HCT116 (cell line): Measurements from ENCODE around the gene PTX4.

Experiments used
- EGR1 ChIP-seq: IDR thresholded peaks from 2 replicates; pipeline ENCODE4 v1.6.1; 2012; ENCODE audit warnings: low read depth
- EZH2 ChIP-seq: fragments of 200-600 bp; sonication (generic); IDR thresholded peaks from 2 replicates; pipeline ENCODE4 v1.6.1; 2017; ENCODE audit warnings: antibody characterized with exemption, mixed run types
- JUND ChIP-seq: IDR thresholded peaks from 2 replicates; pipeline ENCODE4 v1.6.1; 2012
- POLR2A ChIP-seq: IDR thresholded peaks from 2 replicates; pipeline ENCODE4 v1.7.0; 2011; ENCODE audit warnings: borderline replicate concordance; ENCODE audit not compliant: insufficient read depth, insufficient read length; ENCODE audit errors: extremely low read depth
- POLR2AphosphoS5 ChIP-seq: IDR thresholded peaks from 2 replicates; pipeline ENCODE4 v1.6.1; 2011; ENCODE audit warnings: mild to moderate bottlenecking, low read depth, low read length, moderate library complexity
- RAD21 ChIP-seq: IDR thresholded peaks from 2 replicates; pipeline ENCODE4 v1.6.1; 2012; ENCODE audit warnings: low read depth, mild to moderate bottlenecking
- SIN3A ChIP-seq: IDR thresholded peaks from 2 replicates; pipeline ENCODE4 v1.6.1; 2012; ENCODE audit warnings: low read depth
- TF ChIP-seq, protein P1 (sequence below), 3 experiments: fragments of 200-600 bp in 1 of 3; sonication (generic) in 1 of 3; IDR thresholded peaks in 2 of 3; conservative IDR thresholded peaks in 1 of 3; 2 replicates each; pipeline ENCODE4 v1.5.1; 2012 to 2017; ENCODE audit warnings: low read depth in 2 of 3, low read length in 2 of 3, antibody characterized with exemption in 1 of 3, borderline replicate concordance in 1 of 3, control low read depth in 1 of 3, mild to moderate bottlenecking in 1 of 3, mixed read lengths in 1 of 3, mixed run types in 1 of 3, moderate library complexity in 1 of 3; ENCODE audit not compliant: insufficient read depth in 1 of 3
- TF ChIP-seq, protein P2 (sequence below): IDR thresholded peaks from 2 replicates; pipeline ENCODE4 v1.6.1; 2012; ENCODE audit warnings: low read depth

DNA sequence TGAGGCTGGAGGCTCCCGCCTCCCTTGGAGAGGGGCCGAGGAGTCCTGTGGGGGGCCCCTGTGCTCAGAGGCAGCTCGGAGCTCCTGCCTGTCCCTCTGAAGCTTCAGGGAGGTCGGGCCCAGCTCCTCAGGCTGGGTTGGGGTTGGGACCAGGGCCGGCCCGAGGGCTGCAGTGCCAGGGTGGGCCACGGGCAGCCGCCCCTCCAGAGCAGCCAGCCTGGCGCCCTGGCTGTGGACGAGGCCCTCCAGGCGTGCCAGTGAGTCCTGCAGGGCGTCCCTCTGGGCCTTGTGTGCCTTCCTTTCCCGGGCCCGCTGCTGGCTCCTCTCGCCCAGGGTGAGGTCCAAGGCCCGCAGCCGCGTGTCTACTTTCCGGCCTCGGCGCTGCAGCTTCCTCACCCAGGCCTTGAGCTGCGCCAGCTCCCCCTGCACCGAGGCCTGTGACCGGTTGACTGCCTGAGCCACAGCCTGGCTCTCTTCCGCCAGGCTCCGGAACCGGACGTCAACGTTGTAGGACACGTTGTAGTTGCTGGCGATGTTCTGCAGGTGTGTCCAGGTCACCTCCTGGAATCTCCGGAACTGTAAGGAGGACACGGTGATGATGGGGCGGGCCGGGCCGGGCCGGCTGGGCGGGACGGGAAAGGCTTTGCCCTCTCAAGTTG is 1.2 kb downstream of the PTX4 start:
- TF ChIP-seq POLR2AphosphoS5 (no peak), RAD21 (no peak), SIN3A (no peak), POLR2A (no peak), JUND (no peak), EZH2 (no peak), EGR1 (no peak)
- TF ChIP-seq, protein P1, sequence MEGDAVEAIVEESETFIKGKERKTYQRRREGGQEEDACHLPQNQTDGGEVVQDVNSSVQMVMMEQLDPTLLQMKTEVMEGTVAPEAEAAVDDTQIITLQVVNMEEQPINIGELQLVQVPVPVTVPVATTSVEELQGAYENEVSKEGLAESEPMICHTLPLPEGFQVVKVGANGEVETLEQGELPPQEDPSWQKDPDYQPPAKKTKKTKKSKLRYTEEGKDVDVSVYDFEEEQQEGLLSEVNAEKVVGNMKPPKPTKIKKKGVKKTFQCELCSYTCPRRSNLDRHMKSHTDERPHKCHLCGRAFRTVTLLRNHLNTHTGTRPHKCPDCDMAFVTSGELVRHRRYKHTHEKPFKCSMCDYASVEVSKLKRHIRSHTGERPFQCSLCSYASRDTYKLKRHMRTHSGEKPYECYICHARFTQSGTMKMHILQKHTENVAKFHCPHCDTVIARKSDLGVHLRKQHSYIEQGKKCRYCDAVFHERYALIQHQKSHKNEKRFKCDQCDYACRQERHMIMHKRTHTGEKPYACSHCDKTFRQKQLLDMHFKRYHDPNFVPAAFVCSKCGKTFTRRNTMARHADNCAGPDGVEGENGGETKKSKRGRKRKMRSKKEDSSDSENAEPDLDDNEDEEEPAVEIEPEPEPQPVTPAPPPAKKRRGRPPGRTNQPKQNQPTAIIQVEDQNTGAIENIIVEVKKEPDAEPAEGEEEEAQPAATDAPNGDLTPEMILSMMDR (IDR thresholded peaks at IDR 0.05 in 2 of 3, conservative IDR thresholded peaks at IDR 0.05 in 1 of 3; ENCODE audit: borderline replicate concordance in 1 of 3, insufficient read depth in 1 of 3, low read depth in 2 of 3, low read length in 2 of 3): no peak
- TF ChIP-seq, protein P2, sequence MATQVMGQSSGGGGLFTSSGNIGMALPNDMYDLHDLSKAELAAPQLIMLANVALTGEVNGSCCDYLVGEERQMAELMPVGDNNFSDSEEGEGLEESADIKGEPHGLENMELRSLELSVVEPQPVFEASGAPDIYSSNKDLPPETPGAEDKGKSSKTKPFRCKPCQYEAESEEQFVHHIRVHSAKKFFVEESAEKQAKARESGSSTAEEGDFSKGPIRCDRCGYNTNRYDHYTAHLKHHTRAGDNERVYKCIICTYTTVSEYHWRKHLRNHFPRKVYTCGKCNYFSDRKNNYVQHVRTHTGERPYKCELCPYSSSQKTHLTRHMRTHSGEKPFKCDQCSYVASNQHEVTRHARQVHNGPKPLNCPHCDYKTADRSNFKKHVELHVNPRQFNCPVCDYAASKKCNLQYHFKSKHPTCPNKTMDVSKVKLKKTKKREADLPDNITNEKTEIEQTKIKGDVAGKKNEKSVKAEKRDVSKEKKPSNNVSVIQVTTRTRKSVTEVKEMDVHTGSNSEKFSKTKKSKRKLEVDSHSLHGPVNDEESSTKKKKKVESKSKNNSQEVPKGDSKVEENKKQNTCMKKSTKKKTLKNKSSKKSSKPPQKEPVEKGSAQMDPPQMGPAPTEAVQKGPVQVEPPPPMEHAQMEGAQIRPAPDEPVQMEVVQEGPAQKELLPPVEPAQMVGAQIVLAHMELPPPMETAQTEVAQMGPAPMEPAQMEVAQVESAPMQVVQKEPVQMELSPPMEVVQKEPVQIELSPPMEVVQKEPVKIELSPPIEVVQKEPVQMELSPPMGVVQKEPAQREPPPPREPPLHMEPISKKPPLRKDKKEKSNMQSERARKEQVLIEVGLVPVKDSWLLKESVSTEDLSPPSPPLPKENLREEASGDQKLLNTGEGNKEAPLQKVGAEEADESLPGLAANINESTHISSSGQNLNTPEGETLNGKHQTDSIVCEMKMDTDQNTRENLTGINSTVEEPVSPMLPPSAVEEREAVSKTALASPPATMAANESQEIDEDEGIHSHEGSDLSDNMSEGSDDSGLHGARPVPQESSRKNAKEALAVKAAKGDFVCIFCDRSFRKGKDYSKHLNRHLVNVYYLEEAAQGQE: no peak
